GM23338 (cell line): ENCODE measurements around the gene CEP250. TPM values are rescaled to one million over a fixed set of nuclear protein-coding genes. Genes with fewer than 3 reads are reported as not detected.
"Not testable (repeated sequence)": the region's sequence is repeated elsewhere in the genome, so short reads cannot be mapped to it uniquely, and the experiment has no call there.

ENCODE experiments used
- ATAC-seq: fragments of 200-7000 bp; cut with Tn5 transposase; 3 replicates; pipeline ENCODE4 v1.9.1; 2020
- DNase-seq: peaks from one replicate; pipeline ENCODE4 v3.0.0-alpha.2; 2015; ENCODE audit warnings: low spot score
- H2AFZ ChIP-seq: fragments of 200-600 bp; sonication (generic); 2 replicates; pipeline ENCODE4 v1.8.0; 2016; ENCODE audit warnings: antibody characterized with exemption, mild to moderate bottlenecking, moderate library complexity
- H3F3A ChIP-seq: fragments of 200-600 bp; sonication (generic); replicated peaks from 2 replicates; pipeline ENCODE4 v1.8.0; 2017; ENCODE audit warnings: antibody characterized with exemption, mixed run types, low read depth
- H3K27ac ChIP-seq: fragments of 200-600 bp; sonication (generic); 2 replicates; pipeline ENCODE4 v1.6.1; 2016; ENCODE audit warnings: low read depth
- H3K27me3 ChIP-seq: fragments of 200-600 bp; sonication (generic); 2 replicates; pipeline ENCODE4 v1.8.0; 2016; ENCODE audit warnings: mild to moderate bottlenecking, mixed run types, moderate library complexity; ENCODE audit not compliant: insufficient read depth
- H3K36me3 ChIP-seq: fragments of 200-600 bp; sonication (generic); 2 replicates; pipeline ENCODE4 v1.8.0; 2016; ENCODE audit warnings: mild to moderate bottlenecking; ENCODE audit not compliant: insufficient read depth
- H3K4me1 ChIP-seq: fragments of 200-600 bp; sonication (generic); 2 replicates; pipeline ENCODE4 v1.8.0; 2016; ENCODE audit warnings: mild to moderate bottlenecking, moderate library complexity; ENCODE audit not compliant: insufficient read depth
- H3K4me2 ChIP-seq: fragments of 200-600 bp; sonication (generic); 2 replicates; pipeline ENCODE4 v1.7.1; 2017; ENCODE audit warnings: mixed run types
- H3K4me3 ChIP-seq: fragments of 200-600 bp; sonication (generic); 2 replicates; pipeline ENCODE4 v1.6.1; 2016; ENCODE audit warnings: mixed run types
- H3K79me2 ChIP-seq: fragments of 200-600 bp; sonication (generic); replicated peaks from 2 replicates; pipeline ENCODE4 v1.8.0; 2017; ENCODE audit warnings: mild to moderate bottlenecking; ENCODE audit not compliant: insufficient read depth
- H3K9me2 ChIP-seq: fragments of 200-600 bp; sonication (generic); 2 replicates; pipeline ENCODE4 v1.8.0; 2017; ENCODE audit not compliant: insufficient read depth
- H4K20me1 ChIP-seq: fragments of 200-600 bp; sonication (generic); replicated peaks from 2 replicates; pipeline ENCODE4 v1.8.0; 2017; ENCODE audit warnings: mild to moderate bottlenecking; ENCODE audit not compliant: insufficient read depth
- H3K27ac Mint-ChIP-seq: 2 replicates; pipeline ENCODE4 v1.8.0; 2020; ENCODE audit warnings: inconsistent platforms, mild to moderate bottlenecking, moderate library complexity, mixed read lengths
- H3K27me3 Mint-ChIP-seq: 3 replicates; pipeline ENCODE4 v1.8.0; 2022; ENCODE audit warnings: low read depth, mild to moderate bottlenecking, moderate library complexity, mixed read lengths, inconsistent platforms; ENCODE audit not compliant: insufficient read depth, poor library complexity
- H3K36me3 Mint-ChIP-seq: 3 replicates; pipeline ENCODE4 v1.8.0; 2021; ENCODE audit warnings: low read depth, mild to moderate bottlenecking, inconsistent platforms, moderate library complexity, mixed read lengths
- H3K4me1 Mint-ChIP-seq: 3 replicates; pipeline ENCODE4 v1.8.0; 2020; ENCODE audit warnings: mild to moderate bottlenecking, inconsistent platforms, mixed read lengths
- H3K4me3 Mint-ChIP-seq: 3 replicates; pipeline ENCODE4 v1.8.0; 2021; ENCODE audit warnings: moderate library complexity, mild to moderate bottlenecking, inconsistent platforms, mixed read lengths
- H3K9me3 Mint-ChIP-seq: 3 replicates; pipeline ENCODE4 v1.8.0; 2020; ENCODE audit warnings: moderate library complexity, mild to moderate bottlenecking, inconsistent platforms, mixed read lengths
- CREB1 ChIP-seq: fragments of 250-450 bp; sonication (Bioruptor Pico); IDR thresholded peaks from 2 replicates; pipeline ENCODE4 v1.5.0; 2020; ENCODE audit warnings: low read depth, mild to moderate bottlenecking, moderate library complexity
- CTCF ChIP-seq, 2 experiments: fragments of 200-600 bp in 1 of 2; sonication (generic) in 1 of 2; conservative IDR thresholded peaks; 2 replicates each; pipeline versions ENCODE4 v1.5.1 to v1.6.1; 2016 to 2017; ENCODE audit warnings: antibody characterized with exemption in 2 of 2, low read depth in 2 of 2, mild to moderate bottlenecking in 2 of 2, moderate library complexity in 1 of 2
- EZH2 ChIP-seq: fragments of 200-600 bp; sonication (generic); IDR thresholded peaks from one replicate; pipeline ENCODE4 v1.8.0; 2017; ENCODE audit warnings: antibody characterized with exemption, mild to moderate bottlenecking, low read depth; ENCODE audit not compliant: unreplicated experiment
- NANOG ChIP-seq: IDR thresholded peaks from 2 replicates; pipeline ENCODE4 v1.6.1; 2016; ENCODE audit warnings: antibody characterized with exemption, borderline replicate concordance
- POLR2AphosphoS5 ChIP-seq: IDR thresholded peaks from 2 replicates; pipeline ENCODE4 v1.6.1; 2016; ENCODE audit warnings: antibody characterized with exemption, low read depth
- STAT1 ChIP-seq: IDR thresholded peaks from one replicate; pipeline ENCODE4 v1.6.1; 2016; ENCODE audit warnings: antibody characterized with exemption; ENCODE audit not compliant: unreplicated experiment
- ZNF462 ChIP-seq: fragments of 250-450 bp; sonication (Bioruptor Pico); IDR thresholded peaks from 2 replicates; pipeline ENCODE4 v1.5.0; 2020; ENCODE audit warnings: mild to moderate bottlenecking, moderate library complexity
- polyA plus RNA-seq: library from polyadenylated mRNA; unstranded; fragments of >200 nt; fragmentation: Nextera tagmentation; extraction: Ambion mirVana; gene quantifications from 2 replicates; pipeline ENCODE4 v1.2.1, GENCODE V29; 2016
- total RNA-seq: library from RNA; depleted of rRNA; stranded (reverse); fragments of >200 nt; shearing (Covaris generic); gene quantifications from 2 replicates; pipeline ENCODE4 v1.2.3, GENCODE V29; 2014

CEP250 gene
- total and polyA plus RNA-seq, 2 experiments from 2014 or later, result 28.0 to 29.1 TPM

GRCh38 chr20:35448788-35449373, 6.5 kb upstream of the CEP250 start (continued):
- TF ChIP-seq ZNF462 (CRISPR knock-in tag) (no peak), EZH2 (no peak), NANOG (no peak), STAT1 (no peak), POLR2AphosphoS5 (no peak), CTCF (conservative IDR thresholded peaks at IDR 0.05; ENCODE audit: low read depth in 2 of 2) (no peak), CREB1 (no peak)

- H3K36me3 Mint-ChIP-seq, H3K27me3 Mint-ChIP-seq, H3K27ac ChIP-seq, H3K4me2 ChIP-seq, H3K27me3 ChIP-seq, H2AFZ ChIP-seq, H3K9me3 Mint-ChIP-seq, H3K79me2 ChIP-seq, H4K20me1 ChIP-seq, H3K27ac Mint-ChIP-seq, H3K4me3 ChIP-seq, H3K36me3 ChIP-seq, H3K4me3 Mint-ChIP-seq, H3K9me2 ChIP-seq, DNase-seq, H3F3A ChIP-seq, H3K4me1 ChIP-seq, ATAC-seq: not testable (repeated sequence)
- peaks cover 14% of the 10 kb centered on the region for H3K4me1 Mint-ChIP-seq
Observed at GRCh38 chr20:35449855-35450254, 5.5 kb upstream of the CEP250 start.
